ENCODE results near the gene ASNS.
"Not testable (repeated sequence)": the region's sequence is repeated elsewhere in the genome, so short reads cannot be mapped to it uniquely, and the experiment has no call there.

Gene ASNS

DNA sequence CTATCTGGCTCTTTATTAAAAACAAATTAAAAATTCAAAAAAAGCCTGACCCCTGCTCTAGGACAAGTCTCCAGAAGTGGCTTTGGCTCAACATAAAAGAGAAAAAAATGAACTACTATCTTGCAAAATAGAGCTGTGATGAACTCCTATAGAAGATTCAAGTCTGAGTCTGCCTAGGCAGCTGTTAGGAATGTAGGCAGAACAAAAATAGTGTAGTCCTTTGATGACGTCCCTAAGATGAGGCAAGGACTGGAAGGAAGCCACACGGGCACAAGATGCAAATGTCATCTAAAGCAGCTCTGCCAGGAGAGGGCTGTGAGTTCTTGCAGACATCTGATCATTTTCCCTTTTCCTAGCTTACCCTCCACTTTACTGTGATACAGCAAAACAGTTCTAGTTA lies 20.5 kb downstream of the ASNS start:
- TF ChIP-seq, protein P1, sequence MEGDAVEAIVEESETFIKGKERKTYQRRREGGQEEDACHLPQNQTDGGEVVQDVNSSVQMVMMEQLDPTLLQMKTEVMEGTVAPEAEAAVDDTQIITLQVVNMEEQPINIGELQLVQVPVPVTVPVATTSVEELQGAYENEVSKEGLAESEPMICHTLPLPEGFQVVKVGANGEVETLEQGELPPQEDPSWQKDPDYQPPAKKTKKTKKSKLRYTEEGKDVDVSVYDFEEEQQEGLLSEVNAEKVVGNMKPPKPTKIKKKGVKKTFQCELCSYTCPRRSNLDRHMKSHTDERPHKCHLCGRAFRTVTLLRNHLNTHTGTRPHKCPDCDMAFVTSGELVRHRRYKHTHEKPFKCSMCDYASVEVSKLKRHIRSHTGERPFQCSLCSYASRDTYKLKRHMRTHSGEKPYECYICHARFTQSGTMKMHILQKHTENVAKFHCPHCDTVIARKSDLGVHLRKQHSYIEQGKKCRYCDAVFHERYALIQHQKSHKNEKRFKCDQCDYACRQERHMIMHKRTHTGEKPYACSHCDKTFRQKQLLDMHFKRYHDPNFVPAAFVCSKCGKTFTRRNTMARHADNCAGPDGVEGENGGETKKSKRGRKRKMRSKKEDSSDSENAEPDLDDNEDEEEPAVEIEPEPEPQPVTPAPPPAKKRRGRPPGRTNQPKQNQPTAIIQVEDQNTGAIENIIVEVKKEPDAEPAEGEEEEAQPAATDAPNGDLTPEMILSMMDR (IDR thresholded peaks at IDR 0.05; ENCODE audit: borderline replicate concordance, control extremely low read depth, extremely low read depth, insufficient read depth, missing control alignments): no peak
- DNase-seq (ENCODE audit: low spot score): no peak
- in situ Hi-C loops (cut with MboI; ENCODE audit: low sequenced_read_pairs, unreplicated experiment): no loop called here

DNA sequence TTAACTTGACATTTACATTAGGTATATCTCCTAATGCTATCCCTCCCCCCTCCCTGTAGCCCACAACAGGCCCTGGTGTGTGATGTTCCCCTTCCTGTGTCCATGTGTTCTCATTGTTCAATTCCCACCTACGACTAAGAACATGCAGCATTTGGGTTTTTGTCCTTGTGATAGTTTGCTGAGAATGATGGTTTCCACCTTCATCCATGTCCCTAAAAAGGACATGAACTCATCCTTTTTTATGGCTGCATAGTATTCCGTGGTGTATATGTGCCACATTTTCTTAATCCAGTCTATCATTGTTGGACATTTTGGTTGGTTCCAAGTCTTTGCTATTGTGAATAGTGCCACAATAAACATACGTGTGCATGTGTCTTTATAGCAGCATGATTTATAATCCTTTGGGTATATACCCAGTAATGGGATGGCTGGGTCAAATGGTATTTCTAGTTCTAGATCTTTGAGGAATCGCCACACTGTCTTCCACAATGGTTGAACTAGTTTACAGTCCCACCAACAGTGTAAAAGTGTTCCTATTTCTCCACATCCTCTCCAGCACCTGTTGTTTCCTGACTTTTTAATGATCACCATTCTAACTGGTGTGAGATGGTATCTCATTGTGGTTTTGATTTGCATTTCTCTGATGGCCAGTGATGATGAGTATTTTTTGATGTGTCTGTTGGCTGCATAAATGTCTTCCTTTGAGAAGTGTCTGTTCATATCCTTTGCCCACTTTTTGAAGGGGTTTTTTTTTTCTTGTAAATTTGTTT lies 21.8 kb downstream of the ASNS start:
- DNase-seq (ENCODE audit: low spot score); in situ Hi-C loops (cut with MboI; ENCODE audit: low sequenced_read_pairs, unreplicated experiment): not testable (repeated sequence)

DNA sequence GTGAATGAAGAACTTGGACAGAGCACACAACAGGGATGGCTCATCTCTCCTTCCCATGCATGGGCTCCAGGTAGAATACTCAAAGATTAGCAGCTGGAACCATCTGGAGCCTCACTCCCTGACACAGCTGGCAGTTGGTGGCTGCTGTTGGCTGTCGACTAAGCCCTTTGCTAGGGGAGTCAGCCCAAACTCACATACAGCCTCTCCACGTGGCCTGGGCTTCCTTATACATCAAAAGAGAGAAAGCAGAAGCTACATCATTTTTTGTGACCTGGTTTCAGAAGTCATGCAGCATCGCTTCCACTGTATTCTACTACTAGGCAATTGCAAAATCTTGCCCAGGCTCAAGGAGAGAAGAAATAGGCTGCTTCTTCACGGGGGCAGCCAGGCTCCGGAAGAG lies 24.4 kb downstream of the ASNS start:
- DNase-seq (ENCODE audit: low spot score): no peak
- in situ Hi-C loops (cut with MboI; ENCODE audit: low sequenced_read_pairs, unreplicated experiment): loop anchor here (25.0 kb wide), 1 partner anchor 335 kb away; no protein-coding TSS in a partner anchor
- TF ChIP-seq, protein P1 (IDR thresholded peaks at IDR 0.05; ENCODE audit: borderline replicate concordance, control extremely low read depth, extremely low read depth, insufficient read depth, missing control alignments): no peak

DNA sequence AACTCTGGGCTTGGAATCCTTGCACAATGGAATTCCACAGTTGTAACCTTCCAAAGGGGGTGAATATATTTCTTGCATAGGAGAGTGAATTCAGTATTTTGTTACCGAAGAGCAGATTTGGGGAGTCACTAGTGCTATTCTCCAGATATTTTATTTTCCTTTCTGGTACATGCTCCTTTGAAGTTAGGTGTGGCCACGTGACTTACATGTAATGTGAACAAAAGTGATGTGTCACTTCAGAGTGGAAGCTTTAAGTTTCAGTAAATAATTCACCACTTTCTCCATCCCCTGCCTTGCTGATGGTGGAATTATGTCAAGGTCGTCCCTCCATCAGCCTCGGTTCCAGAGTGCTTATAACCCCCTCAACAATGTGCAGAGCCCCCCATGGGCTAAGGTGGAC lies 25.3 kb downstream of the ASNS start:
- no peak for DNase-seq (ENCODE audit: low spot score)
- in situ Hi-C loops (cut with MboI; ENCODE audit: low sequenced_read_pairs, unreplicated experiment): loop anchor here (25.0 kb wide), 1 partner anchor 335 kb away; no protein-coding TSS in a partner anchor
- TF ChIP-seq, protein P1 (IDR thresholded peaks at IDR 0.05; ENCODE audit: borderline replicate concordance, control extremely low read depth, extremely low read depth, insufficient read depth, missing control alignments): no peak

DNA sequence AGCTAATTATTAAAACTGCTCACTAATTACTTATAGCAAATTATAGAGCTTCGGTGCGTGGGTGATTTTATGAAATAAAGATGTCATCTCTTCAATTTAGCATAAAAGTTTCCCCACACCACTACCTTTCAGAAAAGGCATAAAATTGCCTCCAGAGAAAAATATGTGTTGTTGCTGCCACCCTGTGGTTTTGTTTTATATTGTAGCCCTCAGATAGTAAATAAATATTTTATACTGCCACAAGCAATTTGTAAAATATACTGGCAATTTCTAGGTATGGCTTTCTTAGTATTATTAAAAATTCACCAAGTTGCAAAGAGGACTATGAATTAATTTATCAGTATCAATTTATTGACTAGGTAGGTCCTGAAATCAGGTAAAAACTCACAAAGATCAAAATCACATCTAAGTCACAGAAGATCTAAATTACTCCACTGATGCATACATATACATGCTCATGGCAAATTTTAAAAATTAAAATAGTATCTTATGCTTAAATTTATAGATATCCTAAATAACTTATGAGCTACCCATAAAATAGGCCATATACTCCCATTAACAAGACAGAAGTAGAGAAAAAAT lies 26.5 kb downstream of the ASNS start:
- DNase-seq (ENCODE audit: low spot score): peak; percentile 25
- in situ Hi-C loops (cut with MboI; ENCODE audit: low sequenced_read_pairs, unreplicated experiment): loop anchor here (25.0 kb wide), 1 partner anchor 333 kb away; no protein-coding TSS in a partner anchor
- TF ChIP-seq, protein P1 (IDR thresholded peaks at IDR 0.05; ENCODE audit: borderline replicate concordance, control extremely low read depth, extremely low read depth, insufficient read depth, missing control alignments): no peak

DNA sequence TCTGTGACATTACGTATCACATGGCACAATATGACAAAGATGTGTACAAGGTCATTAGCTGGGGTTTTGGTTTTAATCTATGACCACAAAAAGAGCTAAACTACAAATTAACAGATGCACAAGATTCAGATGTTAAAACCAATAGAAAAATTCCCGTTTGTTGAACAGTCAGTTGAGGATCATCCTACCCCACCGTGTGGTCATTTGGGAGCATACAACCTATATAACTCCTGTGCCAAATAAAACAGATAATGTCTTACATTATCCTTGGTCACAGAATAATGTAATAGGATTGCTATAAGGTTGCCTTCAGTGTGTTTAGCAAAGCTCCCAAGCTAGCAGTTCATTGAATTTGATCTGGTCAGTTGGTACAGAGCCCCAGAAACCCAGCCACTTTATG lies 28.2 kb downstream of the ASNS start:
- peak; percentile 17 for DNase-seq (ENCODE audit: low spot score)
- TF ChIP-seq, protein P1 (IDR thresholded peaks at IDR 0.05; ENCODE audit: borderline replicate concordance, control extremely low read depth, extremely low read depth, insufficient read depth, missing control alignments): no peak
- in situ Hi-C loops (cut with MboI; ENCODE audit: low sequenced_read_pairs, unreplicated experiment): loop anchor here (25.0 kb wide), 1 partner anchor 332 kb away; no protein-coding TSS in a partner anchor

DNA sequence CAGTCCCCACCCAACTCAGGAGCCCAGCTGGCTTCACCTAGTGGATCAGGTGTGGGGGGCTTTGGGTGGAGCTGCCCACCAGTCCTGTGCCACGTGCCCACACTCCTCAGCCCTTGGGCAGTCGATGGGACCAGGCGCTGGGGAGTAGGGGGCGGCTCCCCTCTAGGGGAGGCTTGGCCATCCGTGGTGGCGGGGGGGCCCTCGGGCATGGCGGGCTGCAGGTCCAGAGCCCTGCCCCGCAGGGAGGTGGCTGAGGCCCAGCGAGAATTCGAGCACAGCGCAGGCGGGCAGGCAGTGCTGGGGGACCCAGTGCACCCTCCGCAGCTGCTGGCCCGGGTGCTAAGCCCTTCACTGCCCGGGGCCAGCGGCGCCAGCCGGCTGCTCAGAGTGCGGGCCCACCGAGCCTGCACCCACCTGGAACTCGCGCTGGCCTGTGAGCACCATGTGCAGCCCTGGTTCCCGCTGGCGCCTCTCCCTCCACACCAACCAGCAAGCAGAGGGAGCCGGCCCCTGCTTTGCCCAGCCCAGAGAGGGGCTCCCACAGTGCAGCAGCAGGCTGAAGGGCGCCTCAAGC lies 29.3 kb downstream of the ASNS start:
- TF ChIP-seq, protein P1 (IDR thresholded peaks at IDR 0.05; ENCODE audit: borderline replicate concordance, control extremely low read depth, extremely low read depth, insufficient read depth, missing control alignments): no peak
- in situ Hi-C loops (cut with MboI; ENCODE audit: low sequenced_read_pairs, unreplicated experiment): loop anchor here (25.0 kb wide), 1 partner anchor 331 kb away; no protein-coding TSS in a partner anchor
- DNase-seq (ENCODE audit: low spot score): no peak
